NCI-H524 treated with DMSO at 0.1 percent for 48 hours (cell line): ENCODE results near the gene ANKRD30B.
"Not testable (repeated sequence)": the region's sequence is repeated elsewhere in the genome, so short reads cannot be mapped to it uniquely, and the experiment has no call there.

ENCODE experiments used
- DNase-seq: peaks from one replicate; lab custom pipeline; 2025; lab: John Stamatoyannopoulos, UW

The ANKRD30B gene

DNA sequence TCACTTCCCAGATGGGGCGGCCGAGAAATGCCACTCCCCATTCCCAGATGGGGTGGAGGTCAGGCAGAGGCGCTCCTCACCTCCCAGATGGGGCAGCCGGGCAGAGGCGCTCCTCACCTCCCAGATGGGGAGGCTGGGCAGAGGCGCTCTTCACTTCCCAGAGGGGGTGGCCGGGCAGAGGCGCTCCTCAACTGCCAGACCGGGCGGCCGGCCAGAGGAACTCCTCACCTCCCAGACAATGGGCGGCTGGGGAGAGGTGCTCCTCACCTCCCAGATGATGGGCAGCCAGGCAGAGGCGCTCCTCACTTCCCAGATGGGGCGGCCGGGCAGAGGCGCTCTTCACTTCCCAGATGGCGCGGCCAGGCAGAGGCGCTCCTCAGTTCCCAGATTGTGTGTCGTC lies 108.3 kb downstream of the ANKRD30B start:
- DNase-seq: not testable (repeated sequence)

DNA sequence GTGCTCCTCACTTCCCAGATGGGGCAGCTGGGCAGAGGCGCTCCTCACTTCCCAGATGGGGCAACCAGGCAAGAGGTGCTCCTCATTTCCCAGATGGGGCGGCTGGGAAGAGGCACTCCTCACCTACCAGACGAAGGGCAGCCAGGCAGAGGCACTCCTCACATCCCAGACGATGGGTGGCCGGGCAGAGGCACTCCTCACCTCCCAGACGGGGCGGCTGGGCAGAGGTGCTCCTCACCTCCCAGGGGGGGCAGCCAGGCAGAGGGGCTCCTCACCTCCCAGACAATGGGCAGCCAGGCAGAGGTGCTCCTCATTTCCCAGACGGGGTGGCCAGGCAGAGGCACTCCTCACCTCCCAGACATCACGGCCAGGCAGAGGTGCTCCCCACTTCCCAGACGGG lies 110.5 kb downstream of the ANKRD30B start:
- not testable (repeated sequence) for DNase-seq

DNA sequence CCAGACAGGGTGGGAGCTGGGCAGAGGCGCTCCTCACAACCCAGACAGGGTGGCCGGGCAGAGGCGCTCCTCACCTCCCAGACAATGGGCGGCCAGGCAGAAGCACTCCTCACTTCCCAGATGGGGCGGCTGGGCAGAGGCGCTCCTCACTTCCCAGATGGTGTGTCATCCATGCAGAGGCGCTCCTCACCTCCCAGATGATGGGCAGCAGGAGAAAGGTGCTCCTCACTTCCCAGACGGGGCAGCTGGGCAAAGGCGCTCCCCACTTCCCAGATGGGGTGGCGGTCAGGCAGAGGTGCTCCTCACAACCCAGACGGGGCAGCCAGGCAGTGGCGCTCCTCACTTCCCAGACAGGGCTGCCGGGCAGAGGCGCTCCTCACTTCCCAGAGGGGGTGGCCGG lies 112.0 kb downstream of the ANKRD30B start:
- not testable (repeated sequence) for DNase-seq

DNA sequence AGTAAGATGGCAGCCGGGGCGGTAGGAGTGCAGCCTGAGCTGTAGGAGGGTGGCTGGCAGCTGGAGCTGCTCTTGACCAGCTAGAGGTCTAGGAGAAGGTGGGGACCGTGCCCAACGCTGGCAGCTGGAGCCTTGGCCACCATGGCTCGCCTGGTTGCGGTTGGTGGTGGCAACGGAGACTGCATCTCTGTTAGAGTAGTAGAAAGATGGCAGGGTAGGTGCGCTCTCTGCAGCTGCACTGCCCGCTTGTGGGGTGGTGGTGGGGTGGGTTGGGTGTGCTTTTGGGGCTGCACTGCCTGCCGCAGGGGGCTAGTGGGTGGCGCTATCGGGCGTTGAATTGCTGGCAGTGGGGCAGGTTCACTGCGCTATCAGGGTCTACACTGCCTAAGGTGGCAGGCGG lies 118.5 kb downstream of the ANKRD30B start:
- not testable (repeated sequence) for DNase-seq

DNA sequence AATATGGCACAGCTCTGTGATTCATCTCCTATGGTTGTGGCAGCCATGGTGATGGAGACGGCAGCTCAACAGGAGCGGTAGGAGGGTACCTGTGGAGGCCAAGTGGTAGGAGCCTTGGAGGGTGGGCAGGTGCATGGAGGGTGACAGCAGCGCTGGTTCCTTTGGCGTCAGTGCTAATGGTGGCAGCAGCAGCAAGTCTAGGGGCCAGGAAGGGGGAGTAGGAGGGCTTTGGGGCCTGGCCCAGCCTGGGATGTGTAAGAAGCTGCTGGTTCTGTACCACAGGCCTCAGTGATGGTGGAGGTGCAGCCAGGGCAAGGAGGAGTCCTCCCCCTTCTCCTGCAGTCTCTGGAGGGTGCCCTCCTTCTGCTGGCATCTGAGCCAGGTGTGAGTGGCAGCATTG lies 120.0 kb downstream of the ANKRD30B start:
- not testable (repeated sequence) for DNase-seq

DNA sequence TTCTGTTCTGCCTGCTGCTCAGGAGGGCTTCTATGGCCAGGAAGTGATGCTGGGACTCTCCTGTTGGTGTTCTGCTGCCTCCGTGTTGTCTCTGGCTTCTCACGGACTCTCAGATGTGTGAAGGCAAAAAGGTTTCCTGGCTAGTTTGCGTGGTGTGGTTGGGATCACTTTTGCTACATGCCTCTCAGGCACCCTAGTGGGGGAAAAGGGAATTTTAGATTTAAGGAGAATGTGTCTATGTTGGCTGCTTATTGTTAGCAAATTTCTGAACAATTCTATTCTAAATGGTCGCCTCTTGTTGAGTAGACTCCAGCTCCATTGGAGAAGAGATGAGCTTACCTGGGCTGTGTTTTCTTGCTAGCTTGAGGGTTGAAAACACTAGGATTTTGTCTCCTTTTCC lies 120.9 kb downstream of the ANKRD30B start:
- not testable (repeated sequence) for DNase-seq

DNA sequence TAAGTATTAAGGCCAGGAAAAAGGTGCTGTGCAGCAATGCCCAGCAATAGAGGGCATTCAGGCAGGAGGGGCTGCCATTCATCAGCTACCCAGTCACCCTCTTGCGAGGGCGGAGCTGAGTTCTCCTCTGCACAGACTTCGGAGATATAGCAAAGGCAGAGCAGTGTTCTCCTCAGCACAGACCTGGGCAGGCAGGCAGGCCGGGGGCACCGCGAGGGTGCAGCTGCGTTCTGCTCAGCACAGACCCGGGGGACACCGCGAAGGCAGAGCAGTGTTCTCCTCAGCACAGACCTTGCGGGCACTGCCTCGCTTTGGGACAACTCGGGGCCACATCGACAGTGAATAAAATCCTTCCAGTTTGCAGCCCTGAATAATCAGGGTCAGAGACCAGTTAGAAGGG lies 130.9 kb downstream of the ANKRD30B start:
- not testable (repeated sequence) for DNase-seq

DNA sequence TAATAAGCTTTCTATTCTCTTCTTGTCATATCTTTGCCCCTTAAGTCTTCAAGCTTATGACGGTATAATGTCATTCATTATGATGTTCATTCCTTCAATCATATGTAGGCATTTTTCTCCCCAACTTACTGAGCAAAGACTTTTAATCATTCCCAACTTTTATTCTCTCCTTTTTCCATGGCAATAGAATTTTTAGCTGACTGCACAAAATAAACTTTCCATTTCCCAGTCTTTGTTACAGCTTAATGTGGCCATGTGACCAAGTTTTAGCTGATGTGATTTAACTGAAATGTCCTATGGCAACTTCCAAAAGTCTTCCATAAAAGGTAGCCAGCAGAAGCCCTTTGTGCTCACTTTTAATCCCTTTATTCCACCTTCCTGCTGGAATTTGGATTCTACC lies 152.5 kb downstream of the ANKRD30B start:
- no peak for DNase-seq
